Cortex of kidney (tissue), 1 donor: Measurements from ENCODE around the gene TXK.
"Not testable (repeated sequence)": the region's sequence is repeated elsewhere in the genome, so short reads cannot be mapped to it uniquely, and the experiment has no call there.

Source experiments
- DNase-seq: peaks from one replicate; lab custom pipeline; 2025; lab: John Stamatoyannopoulos, UW

The TXK gene

DNA sequence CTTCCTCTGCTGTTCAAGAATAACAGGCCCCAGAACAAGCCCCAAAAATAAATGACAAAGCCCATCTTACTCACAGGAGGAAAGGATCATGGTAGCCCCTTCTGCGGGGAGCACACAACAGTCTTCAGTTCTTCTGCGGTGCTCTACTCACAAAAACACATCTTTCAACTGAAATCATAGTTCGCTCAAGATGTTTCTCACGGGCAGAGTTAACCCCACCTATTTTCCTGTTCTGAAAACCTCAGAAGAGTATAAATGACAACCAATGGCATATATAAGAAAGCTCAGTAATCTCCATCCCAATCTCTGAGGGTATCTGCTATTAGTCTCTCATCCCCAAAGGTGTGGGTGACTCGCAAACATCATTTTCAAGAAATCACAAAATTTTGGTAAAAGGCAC is at the start of gene TXK:
Gene TXK, minus strand, starts transcription at position 170 of the 400 bp plus-strand sequence. Its CDS starts 80 bp downstream, at position 90.
- no peak for DNase-seq

DNA sequence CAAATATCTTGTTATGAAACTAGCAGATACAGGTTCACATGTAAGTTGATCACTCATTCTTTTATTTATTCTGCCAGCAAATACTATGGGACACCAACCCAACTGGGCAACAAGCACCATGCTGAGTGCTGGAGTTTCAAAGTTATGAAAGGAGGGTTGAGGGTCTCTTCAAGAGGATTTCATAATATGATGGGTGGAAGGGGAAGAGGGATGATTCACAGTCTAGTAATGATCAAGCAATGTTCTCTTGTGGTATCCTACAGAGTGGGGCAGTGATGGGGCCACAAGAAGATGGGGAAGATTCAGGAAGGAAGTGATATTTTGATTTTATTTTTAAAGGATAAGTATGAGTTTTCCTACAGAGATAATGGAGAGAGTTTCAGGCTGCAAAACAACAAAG is 46.2 kb upstream of the TXK start:
- no peak for DNase-seq

- no peak for DNase-seq
Measured at GRCh38 chr4:48178931-48179330, 44.9 kb upstream of the TXK start.

DNA sequence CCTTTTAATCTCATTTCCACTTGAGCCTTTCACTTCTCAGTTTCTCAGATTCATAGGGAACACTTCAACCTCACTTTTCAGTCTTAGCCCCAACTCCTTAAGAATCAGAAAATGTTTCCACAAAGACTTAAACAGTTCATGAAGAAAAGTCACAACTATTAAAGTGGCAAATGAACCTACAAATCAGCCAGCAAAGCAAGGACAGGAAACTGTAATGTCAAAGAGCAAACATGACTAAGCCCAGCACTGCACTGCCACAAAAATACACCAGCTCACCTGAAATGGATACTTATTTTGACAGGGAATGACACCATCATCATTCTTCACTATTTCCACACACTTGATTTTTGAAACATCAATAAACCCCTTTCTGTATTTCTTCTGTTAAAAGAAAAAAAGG is 41.8 kb upstream of the TXK start:
- DNase-seq = no peak

DNA sequence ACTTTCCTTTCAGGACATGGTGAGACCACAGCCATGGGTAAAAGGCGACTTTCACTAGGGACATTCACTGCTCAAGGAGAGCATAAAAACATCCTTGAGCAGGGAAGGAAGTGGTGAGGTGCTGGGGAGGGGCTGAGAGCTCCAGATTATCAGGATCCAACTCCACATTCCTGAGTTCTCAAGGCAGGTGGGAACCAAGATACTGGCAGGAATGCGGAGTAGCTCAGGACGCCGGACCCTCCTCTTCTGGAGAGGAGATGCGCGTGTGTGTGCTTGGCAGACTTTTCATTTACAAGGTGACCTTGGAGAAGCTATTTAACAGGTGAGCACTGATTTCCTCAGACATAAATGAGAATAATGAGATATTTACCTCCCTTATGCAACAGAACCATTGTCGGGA is 41.3 kb upstream of the TXK start:
- DNase-seq = no peak

- no peak for DNase-seq
Measured at GRCh38 chr4:48173056-48173991, 39.3 kb upstream of the TXK start.

DNA sequence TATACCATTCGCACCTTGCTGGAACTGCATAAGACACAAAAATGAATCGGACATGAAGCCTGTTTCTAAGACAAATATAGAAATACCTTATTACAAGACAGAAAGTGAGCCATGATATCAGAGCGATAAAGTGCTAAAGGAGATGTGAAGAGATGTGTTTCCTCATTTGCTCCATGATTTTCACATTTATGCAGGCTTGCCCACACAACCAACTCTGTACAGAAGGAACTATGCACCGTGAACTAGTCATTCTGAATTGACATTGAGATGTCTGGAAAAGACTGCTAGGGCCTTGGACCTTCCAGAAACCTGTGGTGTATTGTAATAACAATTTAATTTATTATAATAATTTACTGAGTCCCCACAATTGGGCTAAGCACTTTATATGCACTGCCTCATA is 38.6 kb upstream of the TXK start:
- no peak for DNase-seq

DNA sequence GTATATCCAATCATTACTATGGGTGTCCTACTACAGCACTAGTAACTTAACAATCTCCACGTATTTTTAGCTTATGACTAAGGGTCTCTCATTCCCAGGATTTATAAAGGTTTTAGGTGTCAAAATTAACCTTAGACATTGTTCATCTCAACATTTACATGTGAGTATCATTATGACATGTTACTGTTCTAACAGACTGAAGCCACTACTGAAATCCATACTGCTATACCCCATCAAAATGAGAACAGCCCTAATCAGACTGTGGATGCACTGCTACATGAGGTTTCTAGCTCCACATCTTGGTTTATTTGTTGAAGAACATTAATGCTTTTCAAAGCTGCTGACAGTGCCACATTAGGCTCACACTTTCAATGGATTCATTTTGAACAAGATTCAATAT is 35.6 kb upstream of the TXK start:
- DNase-seq = no peak

GRCh38 chr4:48167538-48168263 is 33.7 kb upstream of the TXK start:
- DNase-seq = no peak

GRCh38 chr4:48164561-48164960 is 30.5 kb upstream of the TXK start:
- DNase-seq = not testable (repeated sequence)

- no peak for DNase-seq
Measured at GRCh38 chr4:48163746-48164145, 29.7 kb upstream of the TXK start.

DNA sequence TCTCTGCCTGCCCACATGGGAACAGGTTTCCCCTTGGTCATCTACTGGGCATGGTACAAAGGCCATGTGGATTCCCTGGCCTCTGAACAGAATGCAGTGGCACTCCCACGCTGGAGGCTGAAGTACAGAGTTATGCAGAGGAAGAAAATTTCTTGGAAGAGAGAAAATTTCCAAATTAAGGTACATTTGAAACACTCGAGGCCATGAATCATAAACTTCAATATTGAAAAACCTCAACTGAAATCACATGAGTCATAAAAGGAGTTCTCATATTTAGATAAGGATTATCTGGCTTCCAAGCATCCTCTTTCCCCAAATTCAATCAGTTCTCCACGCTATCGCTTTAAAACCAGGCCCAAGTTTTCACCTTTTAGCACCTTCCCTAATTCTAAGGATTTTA is 28.1 kb upstream of the TXK start:
- DNase-seq = no peak

- DNase-seq = no peak
Measured at GRCh38 chr4:48157271-48157670, 23.2 kb upstream of the TXK start.

DNA sequence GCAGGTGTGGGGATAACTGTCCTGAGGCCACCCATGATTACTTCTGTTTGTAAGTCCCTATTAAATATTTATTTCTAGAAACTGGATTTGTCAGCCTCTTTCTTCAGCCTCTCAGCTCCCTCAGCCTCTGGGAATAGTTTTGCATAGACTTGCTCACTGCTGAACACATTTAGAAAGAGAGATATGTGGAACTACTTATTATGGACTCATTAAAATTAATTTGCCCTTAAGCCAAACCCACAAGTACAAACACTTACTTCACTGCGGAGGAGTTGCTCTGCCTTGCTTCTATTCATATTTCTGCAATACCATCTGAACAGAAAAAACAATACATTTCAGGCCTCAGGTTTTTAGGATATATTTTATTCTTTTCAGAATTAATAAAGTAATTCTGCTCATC is 22.4 kb upstream of the TXK start:
- DNase-seq = no peak

- no peak for DNase-seq
Measured at GRCh38 chr4:48153791-48154550, 19.9 kb upstream of the TXK start.

- no peak for DNase-seq
Measured at GRCh38 chr4:48152259-48152658, 18.2 kb upstream of the TXK start.

- no peak for DNase-seq
Measured at GRCh38 chr4:48149827-48150370, 15.8 kb upstream of the TXK start.

GRCh38 chr4:48147621-48148020 is 13.6 kb upstream of the TXK start:
- DNase-seq = no peak

DNA sequence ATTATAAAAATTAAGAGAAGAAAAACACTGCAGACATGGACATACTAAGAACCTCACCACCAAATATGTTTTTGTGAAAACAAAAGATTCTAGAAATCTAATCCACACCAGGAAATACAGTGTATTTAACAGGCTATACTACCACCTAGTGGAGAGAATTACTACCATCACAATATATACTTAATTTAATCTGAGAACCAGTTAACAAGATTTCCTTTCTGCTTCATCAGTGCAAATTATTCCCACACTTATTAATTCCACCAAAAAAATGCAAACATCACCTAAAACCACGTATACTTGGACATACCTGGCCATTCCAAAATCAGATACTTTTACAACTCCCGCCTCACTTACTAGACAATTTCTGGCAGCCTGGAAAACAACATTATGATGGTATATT is 7.0 kb upstream of the TXK start:
- DNase-seq = no peak

DNA sequence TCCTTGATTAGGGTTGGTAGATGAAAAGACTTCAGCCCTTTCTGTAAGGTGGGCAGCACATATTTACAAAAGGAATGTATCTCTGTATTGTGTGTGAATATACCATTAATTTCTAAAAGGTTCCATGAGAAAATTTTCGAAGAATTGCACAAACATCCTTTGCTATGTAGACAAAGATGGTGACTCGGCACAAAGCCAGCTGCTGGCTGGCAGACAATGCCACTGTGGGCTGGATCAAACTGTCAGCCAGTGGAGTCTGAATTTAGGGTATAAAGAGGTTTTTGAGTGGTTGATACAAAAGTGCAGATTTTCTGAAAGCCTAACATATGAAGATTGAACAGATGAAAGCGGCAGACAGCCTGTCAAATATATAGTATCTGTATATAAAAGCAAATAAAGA is 5.6 kb upstream of the TXK start:
- DNase-seq = no peak

- DNase-seq = no peak
Measured at GRCh38 chr4:48138936-48139335, 4.9 kb upstream of the TXK start.

DNA sequence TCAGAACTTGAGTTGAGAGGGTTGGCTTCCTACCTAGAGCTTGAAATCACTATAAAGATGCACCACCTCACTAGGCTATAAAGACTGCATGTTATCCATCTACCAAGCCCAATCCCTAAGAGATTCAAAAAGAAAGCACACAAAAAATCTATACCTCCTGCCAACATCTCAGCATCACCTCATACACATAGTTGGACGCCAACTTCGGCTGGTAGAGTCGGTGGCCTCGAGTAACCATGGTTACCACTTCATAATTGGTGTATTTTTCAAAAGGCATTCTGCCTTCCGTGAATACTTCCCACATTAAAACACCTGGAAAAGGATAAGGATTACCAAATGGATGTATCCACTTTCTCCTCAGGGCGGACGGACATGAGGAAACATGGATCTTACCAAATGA is 4.5 kb upstream of the TXK start:
- DNase-seq = no peak
